NCI-H2196 (cell line): Measurements from ENCODE around the gene DMD.
"Not testable (repeated sequence)": the region's sequence is repeated elsewhere in the genome, so short reads cannot be mapped to it uniquely, and the experiment has no call there.

Source experiments
- DNase-seq: peaks from one replicate; lab custom pipeline; 2025; ENCODE audit not compliant: unreplicated experiment; lab: John Stamatoyannopoulos, UW

The DMD gene

GRCh38 chrX:33156152-33156726 lies 55.1 kb downstream of the DMD start:
- DNase-seq, result no peak

GRCh38 chrX:33149580-33149979 lies 61.8 kb downstream of the DMD start:
- DNase-seq, result no peak

GRCh38 chrX:33149085-33149484 lies 62.3 kb downstream of the DMD start:
- no peak for DNase-seq

GRCh38 chrX:33142331-33142730 lies 69.0 kb downstream of the DMD start:
- no peak for DNase-seq

- no peak for DNase-seq
Observed at GRCh38 chrX:33138677-33139249, 72.6 kb downstream of the DMD start.

GRCh38 chrX:33134164-33134563 lies 77.2 kb downstream of the DMD start:
- DNase-seq, result no peak

GRCh38 chrX:33133320-33133719 lies 78.0 kb downstream of the DMD start:
- DNase-seq, result no peak

- DNase-seq, result no peak
Observed at GRCh38 chrX:33132569-33132968, 78.8 kb downstream of the DMD start.

- DNase-seq, result no peak
Observed at GRCh38 chrX:33129607-33130006, 81.7 kb downstream of the DMD start.

- no peak for DNase-seq
Observed at GRCh38 chrX:33128048-33128805, 83.1 kb downstream of the DMD start.

GRCh38 chrX:33126469-33126868 lies 84.9 kb downstream of the DMD start:
- DNase-seq, result no peak

- DNase-seq, result no peak
Observed at GRCh38 chrX:33109858-33110257, 101.5 kb downstream of the DMD start.

- no peak for DNase-seq
Observed at GRCh38 chrX:33106737-33107136, 104.6 kb downstream of the DMD start.

- DNase-seq, result no peak
Observed at GRCh38 chrX:33095079-33095478, 116.3 kb downstream of the DMD start.

- DNase-seq, result no peak
Observed at GRCh38 chrX:33087411-33087810, 123.9 kb downstream of the DMD start.

GRCh38 chrX:33086886-33087285 lies 124.5 kb downstream of the DMD start:
- no peak for DNase-seq

GRCh38 chrX:33082371-33082770 lies 129.0 kb downstream of the DMD start:
- no peak for DNase-seq

GRCh38 chrX:33078273-33078672 lies 133.1 kb downstream of the DMD start:
- DNase-seq, result no peak

- DNase-seq, result not testable (repeated sequence)
Observed at GRCh38 chrX:33073660-33074059, 137.7 kb downstream of the DMD start.

GRCh38 chrX:33065415-33065814 lies 145.9 kb downstream of the DMD start:
- no peak for DNase-seq

GRCh38 chrX:33062041-33062440 lies 149.3 kb downstream of the DMD start:
- no peak for DNase-seq

- no peak for DNase-seq
Observed at GRCh38 chrX:33053001-33053400, 158.3 kb downstream of the DMD start.

- no peak for DNase-seq
Observed at GRCh38 chrX:33045882-33046281, 165.5 kb downstream of the DMD start.
